Cardiac ventricle fibroblast (primary cell): ENCODE data around the gene ENPP7. TPM values are rescaled to one million over a fixed set of nuclear protein-coding genes. Genes with fewer than 3 reads are reported as not detected.

Experiments
- total RNA-seq: library from RNA; depleted of rRNA; stranded (reverse); fragments of >200 nt; gene quantifications from 2 replicates; pipeline ENCODE4 v1.2.3, GENCODE V29; 2015

The ENPP7 gene, protein sequence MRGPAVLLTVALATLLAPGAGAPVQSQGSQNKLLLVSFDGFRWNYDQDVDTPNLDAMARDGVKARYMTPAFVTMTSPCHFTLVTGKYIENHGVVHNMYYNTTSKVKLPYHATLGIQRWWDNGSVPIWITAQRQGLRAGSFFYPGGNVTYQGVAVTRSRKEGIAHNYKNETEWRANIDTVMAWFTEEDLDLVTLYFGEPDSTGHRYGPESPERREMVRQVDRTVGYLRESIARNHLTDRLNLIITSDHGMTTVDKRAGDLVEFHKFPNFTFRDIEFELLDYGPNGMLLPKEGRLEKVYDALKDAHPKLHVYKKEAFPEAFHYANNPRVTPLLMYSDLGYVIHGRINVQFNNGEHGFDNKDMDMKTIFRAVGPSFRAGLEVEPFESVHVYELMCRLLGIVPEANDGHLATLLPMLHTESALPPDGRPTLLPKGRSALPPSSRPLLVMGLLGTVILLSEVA
- total RNA-seq, result not detected in 2 replicates

GRCh38 chr17:79730769-79731483 lies at the start of gene ENPP7:
Gene ENPP7, plus strand, starts transcription at chr17:79730943. Its CDS starts 197 bp downstream, at chr17:79731140.

GRCh38 chr17:79777894-79778503 lies 47.3 kb downstream of the ENPP7 start, which contains the start of gene CBX2:
Gene CBX2, plus strand, starts transcription at chr17:79778148. Its CDS starts 88 bp downstream, at chr17:79778236.

Other genes with a start within 250 kb of the ENPP7 start
- gene RBFOX3, start 119.9 kb upstream of the ENPP7 start, total RNA-seq, result not detected in 2 replicates
- gene CBX2, start 47.2 kb downstream of the ENPP7 start, total RNA-seq, result 0.39 and 0.44 TPM in 2 replicates
- gene CBX8, start 66.1 kb downstream of the ENPP7 start, total RNA-seq, result 3.6 and 4.2 TPM in 2 replicates
- gene CBX4, start 108.5 kb downstream of the ENPP7 start, total RNA-seq, result 9.5 and 13.5 TPM in 2 replicates